Skin epidermis (tissue), 12 donors: ENCODE results near the gene DAGLA.
A peak's percentile ranks its signal among the peaks of the same experiment; 100 is the strongest.

Experiments
- H3K27ac ChIP-seq, 21 experiments: fragments of 200-600 bp; sonication (generic) in 11 of 21; one replicate each; pipeline ENCODE4 v1.5.0; 2020; ENCODE audit warnings: mild to moderate bottlenecking in 3 of 21, inconsistent platforms in 2 of 21, moderate library complexity in 2 of 21
- H3K4me3 ChIP-seq, 7 experiments: fragments of 200-600 bp; sonication (generic) in 2 of 7; one replicate each; pipeline ENCODE4 v1.5.0; 2020; ENCODE audit warnings: inconsistent platforms in 2 of 7, mild to moderate bottlenecking in 2 of 7, moderate library complexity in 1 of 7

The DAGLA gene

GRCh38 chr11:61771985-61772455 is 91.8 kb downstream of the DAGLA start:
- no peak overlapping the region for H3K27ac ChIP-seq

GRCh38 chr11:61773356-61773755 is 93.2 kb downstream of the DAGLA start:
- H3K4me3 ChIP-seq: no peak overlapping the region
- no peak overlapping the region for H3K27ac ChIP-seq

More at GRCh38 chr11:61771985-61772455, 91.8 kb downstream of the DAGLA start:
- H3K4me3 ChIP-seq: no peak overlapping the region

- no peak overlapping the region for H3K27ac ChIP-seq
- no peak overlapping the region for H3K4me3 ChIP-seq
Observed at GRCh38 chr11:61773809-61774208, 93.6 kb downstream of the DAGLA start.

- Histone ChIP-seq H3K4me3 (no peak overlapping the region), H3K27ac (no peak overlapping the region)
Observed at GRCh38 chr11:61774411-61774810, 94.2 kb downstream of the DAGLA start.

GRCh38 chr11:61775106-61775505 is 94.9 kb downstream of the DAGLA start:
- Histone ChIP-seq H3K4me3 (no peak overlapping the region), H3K27ac (no peak overlapping the region)

GRCh38 chr11:61775606-61776554 is 95.7 kb downstream of the DAGLA start:
- Histone ChIP-seq H3K27ac (no peak overlapping the region), H3K4me3 (no peak overlapping the region)

- Histone ChIP-seq H3K4me3 (no peak overlapping the region), H3K27ac (no peak overlapping the region)
Observed at GRCh38 chr11:61776561-61777075, 96.4 kb downstream of the DAGLA start.

- H3K4me3 ChIP-seq: peak overlapping the region in 4 of 7 experiments; percentile 8 to 38 (median 16)
- H3K27ac ChIP-seq: no peak overlapping the region
Observed at GRCh38 chr11:61777234-61778090, 97.3 kb downstream of the DAGLA start.

- Histone ChIP-seq H3K4me3 (no peak overlapping the region), H3K27ac (no peak overlapping the region)
Observed at GRCh38 chr11:61778357-61778886, 98.2 kb downstream of the DAGLA start.

- Histone ChIP-seq H3K4me3 (no peak overlapping the region), H3K27ac (no peak overlapping the region)
Observed at GRCh38 chr11:61778920-61779650, 98.9 kb downstream of the DAGLA start.

GRCh38 chr11:61779666-61780525 is 99.7 kb downstream of the DAGLA start:
- Histone ChIP-seq H3K27ac (no peak overlapping the region), H3K4me3 (no peak overlapping the region)

GRCh38 chr11:61780581-61781162 is 100.5 kb downstream of the DAGLA start:
- no peak overlapping the region for H3K27ac ChIP-seq
- no peak overlapping the region for H3K4me3 ChIP-seq

- no peak overlapping the region for H3K4me3 ChIP-seq
- no peak overlapping the region for H3K27ac ChIP-seq
Observed at GRCh38 chr11:61781585-61781984, 101.4 kb downstream of the DAGLA start.

- Histone ChIP-seq H3K27ac (no peak overlapping the region), H3K4me3 (no peak overlapping the region)
Observed at GRCh38 chr11:61782299-61782698, 102.1 kb downstream of the DAGLA start.

GRCh38 chr11:61782841-61783240 is 102.7 kb downstream of the DAGLA start:
- no peak overlapping the region for H3K27ac ChIP-seq
- H3K4me3 ChIP-seq: no peak overlapping the region

- no peak overlapping the region for H3K27ac ChIP-seq
- H3K4me3 ChIP-seq: no peak overlapping the region
Observed at GRCh38 chr11:61783717-61784505, 103.7 kb downstream of the DAGLA start.

GRCh38 chr11:61784506-61784805 is 104.3 kb downstream of the DAGLA start:
- Histone ChIP-seq H3K4me3 (no peak overlapping the region), H3K27ac (no peak overlapping the region)
